ENCODE results near the gene STX8. TPM values are rescaled to one million over a fixed set of nuclear protein-coding genes. Genes with fewer than 3 reads are reported as not detected.

STX8 gene
- total and polyA plus RNA-seq, 3 experiments from 2014 or later: 63.3 to 171 (median 64.8) TPM

DNA sequence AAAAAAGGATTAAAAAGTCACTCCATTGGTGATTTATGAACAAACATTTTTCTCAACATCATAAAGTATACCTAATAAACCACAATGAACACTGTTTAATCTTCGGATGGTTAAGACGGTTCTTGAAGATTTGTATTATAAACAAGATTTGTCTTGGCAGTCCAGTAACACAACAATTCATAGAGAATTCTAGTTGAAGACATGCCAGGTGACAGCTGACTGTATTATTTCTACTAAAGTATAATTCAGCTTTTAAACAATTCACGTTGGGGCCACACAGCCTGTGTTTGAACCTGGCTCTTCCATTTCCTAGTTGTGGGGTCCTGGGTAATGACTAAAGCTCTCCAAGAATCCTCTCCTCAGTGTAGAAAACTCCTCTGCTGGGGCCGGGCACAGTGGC lies 22.0 kb downstream of the STX8 start:
- DNase-seq: no peak
- H3K27me3 Mint-ChIP-seq: no peaks in the 10 kb centered on the region
- POLR2A ChIA-PET: no interaction called here

DNA sequence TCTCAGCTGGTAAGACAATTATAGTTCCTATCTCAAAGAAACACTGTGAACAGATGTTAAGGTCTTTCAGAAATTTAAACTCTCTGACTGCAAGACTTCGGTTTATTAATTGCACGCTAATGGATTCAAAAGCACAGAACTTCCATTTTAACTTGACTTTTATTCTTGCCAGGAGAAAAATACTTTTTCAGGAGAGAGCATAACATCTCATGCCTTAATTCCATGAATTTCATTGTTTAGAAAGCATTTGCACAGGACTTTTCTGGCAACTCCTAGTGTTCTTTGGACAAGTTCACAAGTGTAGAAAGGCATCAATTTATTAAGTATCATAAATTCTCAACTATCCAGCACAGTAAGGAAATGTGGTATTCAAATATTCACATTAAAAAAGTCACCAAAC lies 22.4 kb downstream of the STX8 start:
- CTCF ChIA-PET: no interaction called here
- no peak for DNase-seq
- POLR2A ChIA-PET: no interaction called here
- H3K9me3 Mint-ChIP-seq: no peaks in the 10 kb centered on the region
- H3K36me3 Mint-ChIP-seq: peaks cover 6 to 54% (median 6%) of the 10 kb centered on the region in 3 donors
- H3K27me3 Mint-ChIP-seq: no peaks in the 10 kb centered on the region
- no peak overlapping the region for H3K4me3 Mint-ChIP-seq
- no peaks in the 10 kb centered on the region for H3K4me1 Mint-ChIP-seq
- H3K9me3 ChIP-seq (ENCODE audit: low read length): no peaks in the 10 kb centered on the region
- no peak overlapping the region for H3K4me3 ChIP-seq (ENCODE audit: low read length)
- H3K36me3 ChIP-seq (ENCODE audit: insufficient read depth, low read length): no peaks in the 10 kb centered on the region
- H3K27me3 ChIP-seq (ENCODE audit: insufficient read depth, low read length, poor library complexity, severe bottlenecking): no peaks in the 10 kb centered on the region
- H3K4me1 ChIP-seq (ENCODE audit: insufficient read depth, low read length): no peaks in the 10 kb centered on the region
- no peak overlapping the region for H3K27ac ChIP-seq (ENCODE audit: low read depth, low read length)
- no peak overlapping the region for H3K27ac Mint-ChIP-seq

More for the DNA sequence above, 22.0 kb downstream of the STX8 start:
- Histone ChIP-seq H3K27me3 (ENCODE audit: insufficient read depth, low read length, poor library complexity, severe bottlenecking) (no peaks in the 10 kb centered on the region), H3K36me3 (ENCODE audit: insufficient read depth, low read length) (no peaks in the 10 kb centered on the region), H3K4me1 (ENCODE audit: insufficient read depth, low read length) (no peaks in the 10 kb centered on the region), H3K4me3 (ENCODE audit: low read length) (no peak overlapping the region), H3K9me3 (ENCODE audit: low read length) (no peaks in the 10 kb centered on the region), H3K27ac (ENCODE audit: low read depth, low read length) (no peak overlapping the region)
- CTCF ChIA-PET: no interaction called here
- H3K9me3 Mint-ChIP-seq: no peaks in the 10 kb centered on the region
- H3K27ac Mint-ChIP-seq: no peak overlapping the region
- H3K36me3 Mint-ChIP-seq: peaks cover 6 to 54% (median 6%) of the 10 kb centered on the region in 3 donors
- no peaks in the 10 kb centered on the region for H3K4me1 Mint-ChIP-seq
- no peak overlapping the region for H3K4me3 Mint-ChIP-seq

DNA sequence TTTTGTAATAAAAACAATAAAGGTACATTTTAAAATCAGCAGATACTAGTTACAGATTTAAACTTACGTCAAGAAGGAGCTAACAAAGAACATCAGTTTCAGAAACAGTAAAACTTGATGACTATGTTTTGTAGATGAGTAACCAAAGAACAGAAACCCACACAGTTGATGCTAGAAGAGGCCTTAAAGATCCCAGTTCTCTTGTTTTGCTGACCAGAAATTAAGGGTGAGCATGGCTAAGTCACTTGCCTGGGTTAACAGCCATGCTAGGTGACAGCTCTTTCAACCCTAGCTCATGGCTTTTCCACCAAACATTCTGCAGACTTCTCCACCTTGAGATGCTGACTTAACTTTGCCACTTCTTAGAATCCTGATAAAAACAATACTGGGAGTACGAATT lies 26.4 kb downstream of the STX8 start:
- no peaks in the 10 kb centered on the region for H3K9me3 ChIP-seq (ENCODE audit: low read length)
- Mint-ChIP-seq H3K4me3 (no peak overlapping the region), H3K9me3 (no peaks in the 10 kb centered on the region), H3K27me3 (no peaks in the 10 kb centered on the region), H3K27ac (no peak overlapping the region), H3K36me3 (peaks cover 7 to 41% (median 10%) of the 10 kb centered on the region in 3 donors), H3K4me1 (no peaks in the 10 kb centered on the region)
- no peak overlapping the region for H3K4me3 ChIP-seq (ENCODE audit: low read length)
- no peaks in the 10 kb centered on the region for H3K4me1 ChIP-seq (ENCODE audit: insufficient read depth, low read length)
- H3K36me3 ChIP-seq (ENCODE audit: insufficient read depth, low read length): no peaks in the 10 kb centered on the region
- DNase-seq: no peak
- no peak overlapping the region for H3K27ac ChIP-seq (ENCODE audit: low read depth, low read length)
- ChIA-PET POLR2A (no interaction called here), CTCF (no interaction called here)
- H3K27me3 ChIP-seq (ENCODE audit: insufficient read depth, low read length, poor library complexity, severe bottlenecking): no peaks in the 10 kb centered on the region

DNA sequence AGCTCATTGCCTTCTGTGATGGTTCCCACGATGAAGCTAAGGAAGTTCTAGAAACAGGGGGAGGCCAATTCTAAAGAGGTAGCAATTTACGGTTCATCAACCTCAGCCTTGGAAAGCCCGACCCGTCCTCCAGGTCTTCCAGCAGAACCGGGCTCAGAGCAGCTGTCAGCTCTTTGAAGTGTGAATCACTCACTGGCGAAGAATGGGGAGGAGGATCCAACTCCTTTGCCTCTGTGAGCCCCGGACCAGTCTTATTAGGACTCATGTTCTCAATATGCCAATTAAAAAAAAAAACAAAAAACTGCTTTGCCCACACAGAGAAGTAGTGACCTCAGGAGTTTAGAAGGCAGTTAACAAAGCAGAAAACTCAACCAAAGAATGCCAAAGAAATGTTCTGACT lies 31.4 kb downstream of the STX8 start:
- Histone ChIP-seq H3K27me3 (ENCODE audit: insufficient read depth, low read length, poor library complexity, severe bottlenecking) (no peaks in the 10 kb centered on the region), H3K4me1 (ENCODE audit: insufficient read depth, low read length) (no peaks in the 10 kb centered on the region), H3K9me3 (ENCODE audit: low read length) (no peaks in the 10 kb centered on the region), H3K36me3 (ENCODE audit: insufficient read depth, low read length) (no peaks in the 10 kb centered on the region), H3K4me3 (ENCODE audit: low read length) (no peak overlapping the region), H3K27ac (ENCODE audit: low read depth, low read length) (no peak overlapping the region)
- POLR2A ChIA-PET: no interaction called here
- peaks cover 15 to 43% (median 19%) of the 10 kb centered on the region in 3 donors for H3K36me3 Mint-ChIP-seq
- no peaks in the 10 kb centered on the region for H3K9me3 Mint-ChIP-seq
- H3K27me3 Mint-ChIP-seq: no peaks in the 10 kb centered on the region
- CTCF ChIA-PET: no interaction called here
- H3K4me1 Mint-ChIP-seq: no peaks in the 10 kb centered on the region
- no peak overlapping the region for H3K27ac Mint-ChIP-seq
- no peak overlapping the region for H3K4me3 Mint-ChIP-seq
- DNase-seq: no peak

DNA sequence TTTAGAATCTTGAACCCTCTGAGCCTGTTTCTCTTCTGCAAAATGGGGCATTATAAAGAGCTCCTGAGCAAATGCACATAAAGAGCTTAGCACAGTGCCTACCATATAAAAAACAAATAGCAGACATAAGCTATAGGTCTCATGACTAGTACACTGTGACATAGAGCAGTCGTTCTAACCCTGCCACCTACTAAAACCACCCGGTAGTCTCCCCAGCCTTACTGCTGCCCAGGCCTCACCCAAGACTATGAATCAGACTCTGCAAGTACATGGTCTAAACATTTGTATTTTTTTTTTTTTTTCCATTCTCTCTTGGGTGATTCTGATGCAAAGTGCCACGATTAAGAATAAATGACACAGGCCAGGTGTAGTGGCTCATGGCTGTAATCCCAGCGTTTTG lies 33.9 kb downstream of the STX8 start:
- Histone ChIP-seq H3K9me3 (ENCODE audit: low read length) (no peaks in the 10 kb centered on the region), H3K27ac (ENCODE audit: low read depth, low read length) (no peak overlapping the region), H3K4me3 (ENCODE audit: low read length) (no peak overlapping the region), H3K27me3 (ENCODE audit: insufficient read depth, low read length, poor library complexity, severe bottlenecking) (no peaks in the 10 kb centered on the region), H3K36me3 (ENCODE audit: insufficient read depth, low read length) (no peaks in the 10 kb centered on the region), H3K4me1 (ENCODE audit: insufficient read depth, low read length) (no peaks in the 10 kb centered on the region)
- Mint-ChIP-seq H3K27me3 (no peaks in the 10 kb centered on the region), H3K36me3 (peaks cover 15 to 48% (median 27%) of the 10 kb centered on the region in 3 donors), H3K9me3 (no peaks in the 10 kb centered on the region), H3K4me3 (no peak overlapping the region), H3K4me1 (peaks cover 0 to 4% (median 2%) of the 10 kb centered on the region in 3 donors), H3K27ac (no peak overlapping the region)
- no peak for DNase-seq
- CTCF ChIA-PET: interaction anchor here (1.2 kb wide), 1 partner anchor 11 kb away, joined by 4 read pairs; no protein-coding TSS in a partner anchor
- POLR2A ChIA-PET: no interaction called here

DNA sequence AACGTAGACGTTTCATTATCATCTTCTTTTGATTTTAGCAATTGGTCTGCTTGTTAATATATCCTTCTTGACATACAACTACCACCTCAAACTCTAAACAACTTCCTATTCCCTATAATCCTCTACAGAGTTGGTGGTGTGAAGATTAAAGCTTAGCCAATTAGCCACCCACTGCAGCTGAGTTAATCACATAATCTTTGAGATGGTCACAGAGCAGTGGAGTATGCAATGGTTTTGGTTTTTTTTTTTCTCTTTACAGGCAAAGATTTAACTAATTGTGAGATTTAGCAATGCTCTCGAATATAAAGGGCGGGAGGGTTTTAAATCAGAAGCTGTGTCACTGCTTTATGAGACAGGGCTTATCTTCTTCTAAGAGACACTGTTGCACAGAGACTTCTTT lies 37.0 kb downstream of the STX8 start:
- no peak overlapping the region for H3K4me3 ChIP-seq (ENCODE audit: low read length)
- no peaks in the 10 kb centered on the region for H3K4me1 ChIP-seq (ENCODE audit: insufficient read depth, low read length)
- H3K36me3 ChIP-seq (ENCODE audit: insufficient read depth, low read length): no peaks in the 10 kb centered on the region
- H3K27me3 ChIP-seq (ENCODE audit: insufficient read depth, low read length, poor library complexity, severe bottlenecking): no peaks in the 10 kb centered on the region
- no peak for DNase-seq
- peaks cover 0 to 4% (median 2%) of the 10 kb centered on the region in 3 donors for H3K4me1 Mint-ChIP-seq
- no peak overlapping the region for H3K27ac ChIP-seq (ENCODE audit: low read depth, low read length)
- no peaks in the 10 kb centered on the region for H3K9me3 ChIP-seq (ENCODE audit: low read length)
- H3K27ac Mint-ChIP-seq: no peak overlapping the region
- no peak overlapping the region for H3K4me3 Mint-ChIP-seq
- ChIA-PET CTCF (no interaction called here), POLR2A (no interaction called here)
- H3K9me3 Mint-ChIP-seq: no peaks in the 10 kb centered on the region
- H3K36me3 Mint-ChIP-seq: peaks cover 11 to 35% (median 23%) of the 10 kb centered on the region in 3 donors
- H3K27me3 Mint-ChIP-seq: no peaks in the 10 kb centered on the region

DNA sequence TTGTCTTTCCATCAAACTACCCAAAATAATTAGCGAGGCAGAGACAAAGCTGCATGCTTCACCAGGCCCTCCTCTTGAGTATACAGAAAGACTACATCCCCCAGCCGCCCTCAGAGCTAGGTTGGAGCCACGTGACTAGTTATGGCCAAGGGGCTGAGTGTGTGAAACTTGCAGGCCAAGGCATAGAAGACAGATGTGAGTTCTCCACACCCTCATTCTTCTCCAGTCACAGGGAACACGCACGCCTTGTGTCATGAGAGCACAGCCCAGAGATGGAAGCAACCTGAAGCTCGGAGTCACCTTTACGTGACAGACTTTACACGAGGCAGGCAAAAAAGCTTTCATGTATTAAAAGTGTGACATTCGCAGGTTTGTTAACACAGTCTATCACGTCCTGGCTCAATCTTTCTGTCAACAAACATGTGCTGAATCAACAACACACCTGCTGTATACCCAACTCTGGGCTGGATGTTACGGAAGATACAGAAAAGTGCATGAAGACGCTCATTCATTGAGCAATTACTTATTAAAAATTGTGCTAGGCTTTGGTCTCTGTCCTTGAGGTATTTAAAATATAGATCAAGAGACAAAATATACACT lies 38.3 kb downstream of the STX8 start:
- H3K9me3 ChIP-seq (ENCODE audit: low read length): no peaks in the 10 kb centered on the region
- peaks cover 11 to 28% (median 18%) of the 10 kb centered on the region in 3 donors for H3K36me3 Mint-ChIP-seq
- H3K4me3 Mint-ChIP-seq: no peak overlapping the region
- peak overlapping the region in 1 of 8 donors; percentile 0 for H3K27ac Mint-ChIP-seq
- no peaks in the 10 kb centered on the region for H3K27me3 ChIP-seq (ENCODE audit: insufficient read depth, low read length, poor library complexity, severe bottlenecking)
- H3K36me3 ChIP-seq (ENCODE audit: insufficient read depth, low read length): no peaks in the 10 kb centered on the region
- CTCF ChIA-PET: no interaction called here
- H3K9me3 Mint-ChIP-seq: no peaks in the 10 kb centered on the region
- no peaks in the 10 kb centered on the region for H3K4me1 ChIP-seq (ENCODE audit: insufficient read depth, low read length)
- no peak overlapping the region for H3K4me3 ChIP-seq (ENCODE audit: low read length)
- no peak for DNase-seq
- H3K27ac ChIP-seq (ENCODE audit: low read depth, low read length): no peak overlapping the region
- POLR2A ChIA-PET: no interaction called here
- no peaks in the 10 kb centered on the region for H3K27me3 Mint-ChIP-seq
- peaks cover 0 to 4% (median 2%) of the 10 kb centered on the region in 3 donors for H3K4me1 Mint-ChIP-seq

DNA sequence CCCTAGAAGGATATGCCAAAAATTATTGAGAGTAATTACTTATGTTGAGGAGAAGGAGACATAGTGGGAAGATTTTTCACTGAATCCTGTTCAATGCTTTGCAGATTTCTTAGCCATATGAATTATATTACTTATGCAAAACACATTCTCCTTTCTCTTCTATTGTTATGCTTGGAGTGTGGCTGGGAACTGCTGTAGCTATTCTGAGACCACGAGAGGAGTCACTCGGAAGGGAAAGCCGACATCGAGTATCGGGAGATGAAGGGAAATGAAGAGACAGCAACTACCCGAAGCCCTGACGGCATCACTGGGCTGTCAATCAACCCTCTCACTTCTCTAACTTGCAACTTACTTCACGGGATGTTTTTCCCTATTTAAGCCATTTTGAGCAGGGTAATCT lies 39.6 kb downstream of the STX8 start:
- Histone ChIP-seq H3K4me1 (ENCODE audit: insufficient read depth, low read length) (no peaks in the 10 kb centered on the region), H3K36me3 (ENCODE audit: insufficient read depth, low read length) (no peaks in the 10 kb centered on the region), H3K4me3 (ENCODE audit: low read length) (no peak overlapping the region), H3K27me3 (ENCODE audit: insufficient read depth, low read length, poor library complexity, severe bottlenecking) (no peaks in the 10 kb centered on the region), H3K9me3 (ENCODE audit: low read length) (no peaks in the 10 kb centered on the region), H3K27ac (ENCODE audit: low read depth, low read length) (no peak overlapping the region)
- peaks cover 0 to 4% (median 2%) of the 10 kb centered on the region in 3 donors for H3K4me1 Mint-ChIP-seq
- peaks cover 7 to 21% (median 17%) of the 10 kb centered on the region in 3 donors for H3K36me3 Mint-ChIP-seq
- POLR2A ChIA-PET: no interaction called here
- CTCF ChIA-PET: no interaction called here
- no peak for DNase-seq
- H3K27ac Mint-ChIP-seq: no peak overlapping the region
- H3K4me3 Mint-ChIP-seq: no peak overlapping the region
- no peaks in the 10 kb centered on the region for H3K27me3 Mint-ChIP-seq
- no peaks in the 10 kb centered on the region for H3K9me3 Mint-ChIP-seq
